ENCODE results near the gene WAC. TPM values are rescaled to one million over a fixed set of nuclear protein-coding genes. Genes with fewer than 3 reads are reported as not detected.

WAC gene
- total RNA-seq, 1 experiment from 2014 or later = 93.9 TPM

- intact Hi-C loops (cut with micrococcal nuclease; ENCODE audit: unreplicated experiment) = no loop called here
- H3K9me2 ChIP-seq (ENCODE audit: insufficient read depth) = no peaks in the 10 kb centered on the region
- H3K27me3 ChIP-seq (ENCODE audit: insufficient read depth, low read depth) = no peaks in the 10 kb centered on the region
- H3K79me2 ChIP-seq (ENCODE audit: low read depth) = peaks cover 76% of the 10 kb centered on the region
- H3K27ac ChIP-seq = no peak overlapping the region
- no peaks in the 10 kb centered on the region for H3K4me1 ChIP-seq (replicated peaks; ENCODE audit: insufficient read depth)
- H2AFZ ChIP-seq = no peak overlapping the region
- peaks cover 75% of the 10 kb centered on the region for H4K20me1 ChIP-seq (ENCODE audit: insufficient read depth)
- DNase-seq = no peak
- TF ChIP-seq CTCF (conservative IDR thresholded peaks at IDR 0.05) (no peak), EZH2 (IDR thresholded peaks at IDR 0.05; ENCODE audit: low read depth) (no peak)
- no peak overlapping the region for H3K4me2 ChIP-seq
- ChIA-PET CTCF (no interaction called here), POLR2A (ENCODE audit: unreplicated experiment) (no interaction called here)
- peaks cover 13% of the 10 kb centered on the region; the same call in 1 of the 2 replicates for H3K36me3 ChIP-seq (ENCODE audit: low read depth)
- no TSS peak for BruUV-seq (replicated peaks)
- no peak overlapping the region for H3K4me3 ChIP-seq
- peaks cover 6% of the 10 kb centered on the region; the same call in 1 of the 2 replicates for H3F3A ChIP-seq (ENCODE audit: insufficient read depth, low read depth)
- no peaks in the 10 kb centered on the region for H3K9me3 ChIP-seq (ENCODE audit: insufficient read depth, low read depth)
These were observed 67.1 kb downstream of the WAC start for GRCh38 chr10:28600056-28600455.

- TF ChIP-seq CTCF (conservative IDR thresholded peaks at IDR 0.05) = no peak
- no peak for TF ChIP-seq EZH2 (IDR thresholded peaks at IDR 0.05; ENCODE audit: low read depth)
- Histone ChIP-seq H2AFZ (no peak overlapping the region), H3K9me3 (ENCODE audit: insufficient read depth, low read depth) (no peaks in the 10 kb centered on the region), H3K79me2 (ENCODE audit: low read depth) (peaks cover 73% of the 10 kb centered on the region), H3K4me1 (replicated peaks; ENCODE audit: insufficient read depth) (no peaks in the 10 kb centered on the region), H3K36me3 (ENCODE audit: low read depth) (peaks cover 13% of the 10 kb centered on the region; the same call in 1 of the 2 replicates), H3K9me2 (ENCODE audit: insufficient read depth) (no peaks in the 10 kb centered on the region), H3K4me2 (no peak overlapping the region), H3K27ac (no peak overlapping the region), H3F3A (ENCODE audit: insufficient read depth, low read depth) (peaks cover 6% of the 10 kb centered on the region; the same call in 1 of the 2 replicates), H3K4me3 (no peak overlapping the region), H4K20me1 (ENCODE audit: insufficient read depth) (peaks cover 79% of the 10 kb centered on the region), H3K27me3 (ENCODE audit: insufficient read depth, low read depth) (no peaks in the 10 kb centered on the region)
- intact Hi-C loops (cut with micrococcal nuclease; ENCODE audit: unreplicated experiment) = no loop called here
- ChIA-PET POLR2A (ENCODE audit: unreplicated experiment) (no interaction called here), CTCF (no interaction called here)
- no peak for DNase-seq
- BruUV-seq (replicated peaks) = no TSS peak
These were observed 68.1 kb downstream of the WAC start for GRCh38 chr10:28601012-28601411.

- POLR2A ChIA-PET (ENCODE audit: unreplicated experiment) = interaction anchor here (0.6 kb wide), 1 partner anchor 1643 kb away, joined by 3 read pairs; no protein-coding TSS in a partner anchor
- CTCF ChIA-PET = no interaction called here
These were observed 71.9 kb downstream of the WAC start for GRCh38 chr10:28604567-28605536.

More at GRCh38 chr10:28604567-28605536, 71.9 kb downstream of the WAC start:
- H3F3A ChIP-seq (ENCODE audit: insufficient read depth, low read depth) = peaks cover 13% of the 10 kb centered on the region
- no TSS peak for BruUV-seq (replicated peaks)
- H4K20me1 ChIP-seq (ENCODE audit: insufficient read depth) = peaks cover 78% of the 10 kb centered on the region
- no peak overlapping the region for H3K27ac ChIP-seq
- no peak for TF ChIP-seq EZH2 (IDR thresholded peaks at IDR 0.05; ENCODE audit: low read depth)
- no peak for TF ChIP-seq CTCF (conservative IDR thresholded peaks at IDR 0.05)
- no peak overlapping the region for H3K4me2 ChIP-seq
- peaks cover 56% of the 10 kb centered on the region for H3K79me2 ChIP-seq (ENCODE audit: low read depth)
- no peaks in the 10 kb centered on the region for H3K4me1 ChIP-seq (replicated peaks; ENCODE audit: insufficient read depth)
- H3K9me2 ChIP-seq (ENCODE audit: insufficient read depth) = no peaks in the 10 kb centered on the region
- no peak overlapping the region for H3K4me3 ChIP-seq
- H2AFZ ChIP-seq = no peak overlapping the region
- H3K36me3 ChIP-seq (ENCODE audit: low read depth) = peaks cover 9% of the 10 kb centered on the region; the same call in 1 of the 2 replicates
- no peaks in the 10 kb centered on the region for H3K9me3 ChIP-seq (ENCODE audit: insufficient read depth, low read depth)
- intact Hi-C loops (cut with micrococcal nuclease; ENCODE audit: unreplicated experiment) = loop anchor here (5.0 kb wide), 1 partner anchor 173 kb away; no protein-coding TSS in a partner anchor
- no peaks in the 10 kb centered on the region for H3K27me3 ChIP-seq (ENCODE audit: insufficient read depth, low read depth)
- no peak for DNase-seq

Measured in PC-9 (cell line).